Measurements from ENCODE around the gene AARS2. TPM values are rescaled to one million over a fixed set of nuclear protein-coding genes. Genes with fewer than 3 reads are reported as not detected.

The AARS2 gene
- total and polyA plus RNA-seq, 9 donors = 3.0 to 15.5 (median 14.0) TPM

DNA sequence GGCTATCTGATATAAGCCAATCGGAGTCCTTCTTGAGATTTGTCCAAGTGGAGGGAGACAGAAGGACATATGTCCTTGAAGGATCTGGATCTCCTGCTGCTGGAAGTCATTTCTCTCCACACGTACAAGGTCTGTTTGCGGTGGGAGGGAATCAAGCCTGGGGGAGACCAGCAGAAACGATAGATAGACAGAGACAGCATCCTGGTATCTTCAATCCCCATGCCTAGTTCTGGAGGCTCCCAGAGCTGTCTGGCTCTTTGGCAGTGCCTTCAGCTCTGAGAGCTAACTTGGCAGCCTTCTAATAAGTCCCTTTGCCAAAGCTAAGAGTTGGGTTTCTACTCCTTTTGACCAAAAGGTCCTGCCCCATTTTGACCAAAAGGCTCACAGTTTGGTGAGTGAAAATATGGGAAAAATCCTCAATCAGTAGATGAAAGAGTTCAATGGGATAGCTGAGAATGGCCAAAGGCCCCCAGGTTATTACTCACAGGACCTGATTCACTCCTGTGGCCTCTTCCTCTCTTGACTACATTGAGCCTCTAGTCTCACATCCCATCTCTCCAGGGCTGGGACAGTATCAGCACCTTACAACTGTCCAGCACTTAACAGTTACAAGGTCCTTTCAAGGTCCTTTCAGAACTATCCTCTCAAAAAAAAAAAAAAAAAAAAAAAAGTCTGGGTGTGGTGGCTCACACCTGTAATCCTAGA, 20.3 kb downstream of the AARS2 start:
- Histone ChIP-seq H3K4me3 (no peak overlapping the region), H3K9me3 (no peaks in the 10 kb centered on the region), H3K4me1 (ENCODE audit: insufficient read depth) (no peaks in the 10 kb centered on the region), H3K36me3 (no peaks in the 10 kb centered on the region), H3K27ac (no peak overlapping the region), H3K27me3 (no peaks in the 10 kb centered on the region)
- intact Hi-C loops (cut with DNase I) = loop anchor here in 1 of 4 donors (1.0 kb wide), 1 partner anchor 156 kb away; no protein-coding TSS in a partner anchor
- TF ChIP-seq CTCF (IDR thresholded peaks at IDR 0.05) (no peak), POLR2A (IDR thresholded peaks at IDR 0.05) (no peak), EP300 (IDR thresholded peaks at IDR 0.05) (no peak)
- WGBS, 3 donors = 68 to 74% (median 68%) methylated on average over 4 of the region's 4 CpGs
- no peak for DNase-seq

GRCh38 chr6:44291841-44292240, 21.3 kb downstream of the AARS2 start:
- no peaks in the 10 kb centered on the region for H3K36me3 ChIP-seq
- H3K27ac ChIP-seq = no peak overlapping the region
- 67 to 71% (median 68%) methylated on average over 4 of the region's 4 CpGs for WGBS, 3 donors
- H3K4me1 ChIP-seq (ENCODE audit: insufficient read depth) = no peaks in the 10 kb centered on the region
- no peak overlapping the region for H3K4me3 ChIP-seq
- DNase-seq = no peak
- no peaks in the 10 kb centered on the region for H3K9me3 ChIP-seq
- no peak for TF ChIP-seq CTCF (IDR thresholded peaks at IDR 0.05)
- no peak for TF ChIP-seq POLR2A (IDR thresholded peaks at IDR 0.05)
- no peak for TF ChIP-seq EP300 (IDR thresholded peaks at IDR 0.05)
- H3K27me3 ChIP-seq = no peaks in the 10 kb centered on the region
- intact Hi-C loops (cut with DNase I) = loop anchor here in 1 of 4 donors (1.0 kb wide), 1 partner anchor 155 kb away; no protein-coding TSS in a partner anchor

DNA sequence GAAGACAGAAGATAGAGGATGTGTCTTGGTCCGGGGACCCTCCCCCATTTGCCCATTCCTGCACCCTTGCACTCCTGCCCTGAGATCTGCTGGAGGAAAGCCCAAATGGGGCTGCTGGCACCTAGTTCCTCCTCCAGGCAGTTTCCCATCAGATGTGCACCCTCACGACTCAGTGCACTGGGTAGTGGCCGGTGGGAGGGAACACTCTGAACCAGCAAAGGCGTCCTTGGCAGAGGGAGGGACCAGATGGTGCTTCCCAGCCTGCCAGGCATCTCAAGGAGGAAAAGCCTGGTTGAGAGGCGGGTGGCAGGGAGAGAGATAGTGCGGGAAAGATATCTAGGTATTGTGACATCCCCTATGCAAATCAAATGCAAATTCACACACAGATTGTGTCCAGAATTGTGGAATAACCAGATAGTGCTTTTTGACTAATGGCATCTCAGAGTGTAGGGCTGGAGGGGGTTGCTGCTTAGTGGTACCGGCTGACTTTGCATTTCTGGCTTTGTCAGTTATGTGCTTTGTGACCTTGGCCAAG, 23.4 kb downstream of the AARS2 start:
- 14 to 24% (median 14%) methylated on average over 7 of the region's 7 CpGs for WGBS, 3 donors
- no peaks in the 10 kb centered on the region for H3K27me3 ChIP-seq
- H3K4me3 ChIP-seq = no peak overlapping the region
- H3K27ac ChIP-seq = no peak overlapping the region
- no peak for TF ChIP-seq EP300 (IDR thresholded peaks at IDR 0.05)
- no peak for TF ChIP-seq CTCF (IDR thresholded peaks at IDR 0.05)
- no peak for TF ChIP-seq POLR2A (IDR thresholded peaks at IDR 0.05)
- no peaks in the 10 kb centered on the region for H3K9me3 ChIP-seq
- no peaks in the 10 kb centered on the region for H3K36me3 ChIP-seq
- intact Hi-C loops (cut with DNase I) = loop anchor here in 1 of 4 donors (5.0 kb wide), 1 partner anchor 742 kb away; no protein-coding TSS in a partner anchor
- H3K4me1 ChIP-seq (ENCODE audit: insufficient read depth) = no peaks in the 10 kb centered on the region
- no peak for DNase-seq

DNA sequence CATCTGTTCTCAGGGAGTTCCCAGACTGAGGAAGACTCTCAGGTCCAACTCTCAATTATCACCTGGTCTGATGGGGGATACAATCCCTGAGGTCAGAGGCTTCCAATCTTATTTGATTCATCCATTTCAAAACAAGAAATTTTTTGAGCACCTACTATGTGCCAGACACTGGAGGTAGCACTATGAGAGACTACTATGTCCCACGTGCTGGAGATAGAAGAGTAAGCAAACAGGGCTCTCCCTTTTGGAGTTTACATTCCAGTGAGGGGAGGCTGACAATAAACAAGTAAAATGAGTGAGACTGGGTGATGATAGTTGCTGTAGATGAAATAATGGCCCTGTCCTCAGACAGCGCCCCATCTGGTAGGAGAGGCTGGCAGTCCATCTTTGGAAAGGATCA, 26.4 kb downstream of the AARS2 start:
- intact Hi-C loops (cut with DNase I) = loop anchor here in 1 of 4 donors (5.0 kb wide), 1 partner anchor 739 kb away; no protein-coding TSS in a partner anchor
- no peaks in the 10 kb centered on the region for H3K36me3 ChIP-seq
- no peaks in the 10 kb centered on the region for H3K4me1 ChIP-seq (ENCODE audit: insufficient read depth)
- TF ChIP-seq CTCF (IDR thresholded peaks at IDR 0.05) (no peak), EP300 (IDR thresholded peaks at IDR 0.05) (no peak), POLR2A (IDR thresholded peaks at IDR 0.05) (no peak)
- no peak for DNase-seq
- H3K4me3 ChIP-seq = no peak overlapping the region
- H3K27me3 ChIP-seq = no peaks in the 10 kb centered on the region
- 41 to 46% (median 43%) methylated on average over 2 of the region's 2 CpGs for WGBS, 3 donors
- H3K27ac ChIP-seq = no peak overlapping the region
- H3K9me3 ChIP-seq = no peaks in the 10 kb centered on the region
